OCI-LY7 (cell line): ENCODE results near the gene SLC25A6. TPM values are rescaled to one million over a fixed set of nuclear protein-coding genes. Genes with fewer than 3 reads are reported as not detected.
A peak's percentile ranks its signal among the peaks of the same experiment; 100 is the strongest.

Source experiments
- BruUV-seq: library from RNA; stranded (reverse); fragments of 400-500 nt; replicated peaks from 2 replicates; lab custom pipeline; 2021; lab: Mats Ljungman, UMichigan
- CTCF ChIA-PET: fragments of 300-600 bp; sonication (Branson Sonifier 250); formaldehyde crosslinking; loops from one replicate; lab custom pipeline; 2022; ENCODE audit warnings: antibody characterized with exemption; ENCODE audit not compliant: unreplicated experiment; lab: Charles Lee
- POLR2A ChIA-PET: fragments of 300-600 bp; sonication (Branson Sonifier 250); formaldehyde crosslinking; loops from one replicate; lab custom pipeline; 2022; ENCODE audit warnings: antibody characterized with exemption; lab: Charles Lee
- DNase-seq: peaks from one replicate; pipeline ENCODE4 v3.0.0-alpha.2; 2015; ENCODE audit warnings: low spot score
- H2AFZ ChIP-seq: fragments of 200-600 bp; sonication (generic), shearing (Covaris generic); 2 replicates; pipeline ENCODE4 v1.6.1; 2014; ENCODE audit warnings: mild to moderate bottlenecking, antibody characterized with exemption, low read length, moderate library complexity
- H3K27ac ChIP-seq: fragments of 200-600 bp; sonication (generic); 2 replicates; pipeline ENCODE4 v1.5.1; 2014; ENCODE audit warnings: mixed run types, low read depth, mild to moderate bottlenecking, moderate library complexity, low read length, inconsistent platforms; ENCODE audit not compliant: poor library complexity, severe bottlenecking
- H3K36me3 ChIP-seq: fragments of 200-600 bp; sonication (generic); 2 replicates; pipeline ENCODE4 v1.6.1; 2014; ENCODE audit warnings: mild to moderate bottlenecking, antibody characterized with exemption, low read length, moderate library complexity, mixed read lengths; ENCODE audit not compliant: insufficient read depth
- H3K4me1 ChIP-seq: fragments of 200-600 bp; sonication (generic); 2 replicates; pipeline ENCODE4 v1.5.1; 2014; ENCODE audit warnings: mild to moderate bottlenecking, low read length; ENCODE audit not compliant: insufficient read depth, poor library complexity, severe bottlenecking
- H3K4me2 ChIP-seq: fragments of 200-600 bp; sonication (generic); 2 replicates; pipeline ENCODE4 v1.6.1; 2014; ENCODE audit warnings: mild to moderate bottlenecking, low read length
- H3K4me3 ChIP-seq: fragments of 200-600 bp; sonication (generic); 2 replicates; pipeline ENCODE4 v1.5.1; 2014; ENCODE audit warnings: mild to moderate bottlenecking, low read depth, low read length; ENCODE audit not compliant: poor library complexity, severe bottlenecking
- H3K79me2 ChIP-seq: fragments of 200-600 bp; sonication (generic); 2 replicates; pipeline ENCODE4 v1.6.1; 2016; ENCODE audit warnings: low read depth, mild to moderate bottlenecking, low read length, moderate library complexity, mixed read lengths; ENCODE audit not compliant: insufficient read depth
- H3K9me2 ChIP-seq: fragments of 200-600 bp; sonication (generic); 2 replicates; pipeline ENCODE4 v1.6.1; 2016; ENCODE audit warnings: mild to moderate bottlenecking, low read length, mixed read lengths; ENCODE audit not compliant: insufficient read depth
- H3K9me3 ChIP-seq: fragments of 200-600 bp; sonication (generic); 2 replicates; pipeline ENCODE4 v1.6.1; 2014; ENCODE audit warnings: mild to moderate bottlenecking, mixed run types, low read length, mixed read lengths
- H4K20me1 ChIP-seq: fragments of 200-600 bp; sonication (generic); 2 replicates; pipeline ENCODE4 v1.6.1; 2014; ENCODE audit warnings: mild to moderate bottlenecking, antibody characterized with exemption, low read length, moderate library complexity, mixed read lengths; ENCODE audit not compliant: insufficient read depth
- EZH2phosphoT487 ChIP-seq: fragments of 200-600 bp; sonication (generic); IDR thresholded peaks from 2 replicates; pipeline ENCODE4 v1.6.1; 2018; ENCODE audit warnings: low read depth, borderline replicate concordance, mild to moderate bottlenecking, mixed run types, antibody characterized with exemption, low read length, moderate library complexity, mixed read lengths
- intact Hi-C: fragments of 100-400 bp; cut with micrococcal nuclease; formaldehyde crosslinking; loops from one replicate; pipeline ENCODE4 v1.10.0; 2022; ENCODE audit not compliant: unreplicated experiment
- total RNA-seq, 2 experiments: library from RNA; depleted of rRNA in 1 of 2; stranded (reverse); fragments of >200 nt in 1 of 2; shearing (Covaris generic) in 1 of 2; gene quantifications; 2 replicates each; pipeline ENCODE4 v1.2.3, GENCODE V29; 2014 to 2022
- TF ChIP-seq, protein P1 (sequence below): fragments of 200-600 bp; sonication (generic); conservative IDR thresholded peaks from 2 replicates; pipeline ENCODE4 v1.5.1; 2014; ENCODE audit warnings: mild to moderate bottlenecking, antibody characterized with exemption, low read length, moderate library complexity, mixed read lengths

Gene SLC25A6
- total RNA-seq, 2 experiments from 2014 or later: 196 to 444 TPM

- Histone ChIP-seq H3K4me1 (peaks cover under 1% of the 10 kb centered on the region), H3K9me3 (no peaks in the 10 kb centered on the region), H3K27ac (no peak overlapping the region), H3K36me3 (peaks cover 81% of the 10 kb centered on the region), H4K20me1 (peaks cover 13% of the 10 kb centered on the region), H3K79me2 (peaks cover 25% of the 10 kb centered on the region), H3K4me3 (no peak overlapping the region), H3K4me2 (no peak overlapping the region), H2AFZ (no peak overlapping the region), H3K9me2 (no peaks in the 10 kb centered on the region)
- TF ChIP-seq, protein P1, sequence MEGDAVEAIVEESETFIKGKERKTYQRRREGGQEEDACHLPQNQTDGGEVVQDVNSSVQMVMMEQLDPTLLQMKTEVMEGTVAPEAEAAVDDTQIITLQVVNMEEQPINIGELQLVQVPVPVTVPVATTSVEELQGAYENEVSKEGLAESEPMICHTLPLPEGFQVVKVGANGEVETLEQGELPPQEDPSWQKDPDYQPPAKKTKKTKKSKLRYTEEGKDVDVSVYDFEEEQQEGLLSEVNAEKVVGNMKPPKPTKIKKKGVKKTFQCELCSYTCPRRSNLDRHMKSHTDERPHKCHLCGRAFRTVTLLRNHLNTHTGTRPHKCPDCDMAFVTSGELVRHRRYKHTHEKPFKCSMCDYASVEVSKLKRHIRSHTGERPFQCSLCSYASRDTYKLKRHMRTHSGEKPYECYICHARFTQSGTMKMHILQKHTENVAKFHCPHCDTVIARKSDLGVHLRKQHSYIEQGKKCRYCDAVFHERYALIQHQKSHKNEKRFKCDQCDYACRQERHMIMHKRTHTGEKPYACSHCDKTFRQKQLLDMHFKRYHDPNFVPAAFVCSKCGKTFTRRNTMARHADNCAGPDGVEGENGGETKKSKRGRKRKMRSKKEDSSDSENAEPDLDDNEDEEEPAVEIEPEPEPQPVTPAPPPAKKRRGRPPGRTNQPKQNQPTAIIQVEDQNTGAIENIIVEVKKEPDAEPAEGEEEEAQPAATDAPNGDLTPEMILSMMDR: no peak
- TF ChIP-seq EZH2phosphoT487: no peak
- BruUV-seq: no TSS peak
- intact Hi-C loops: no loop called here
- DNase-seq: no peak
- CTCF ChIA-PET: no interaction called here
- POLR2A ChIA-PET: no interaction called here
Measured at GRCh38 chrX:1384658-1385252, 7.2 kb downstream of the SLC25A6 start.

- BruUV-seq: no TSS peak
- H3K9me3 ChIP-seq: no peaks in the 10 kb centered on the region
- TF ChIP-seq EZH2phosphoT487: no peak
- TF ChIP-seq, protein P1: no peak
- no peaks in the 10 kb centered on the region for H3K4me1 ChIP-seq
- no peak for DNase-seq
- H2AFZ ChIP-seq: no peak overlapping the region
- intact Hi-C loops: no loop called here
- no peaks in the 10 kb centered on the region for H4K20me1 ChIP-seq
- peaks cover 40% of the 10 kb centered on the region for H3K36me3 ChIP-seq
- ChIA-PET CTCF (no interaction called here), POLR2A (no interaction called here)
- H3K79me2 ChIP-seq: no peaks in the 10 kb centered on the region
- H3K27ac ChIP-seq: peak overlapping the region; percentile 3
- no peaks in the 10 kb centered on the region for H3K9me2 ChIP-seq
- H3K4me3 ChIP-seq: no peak overlapping the region
- H3K4me2 ChIP-seq: no peak overlapping the region
Measured at GRCh38 chrX:1380672-1381233, 11.2 kb downstream of the SLC25A6 start.

- Histone ChIP-seq H3K27ac (no peak overlapping the region), H3K4me3 (no peak overlapping the region), H3K4me1 (no peaks in the 10 kb centered on the region), H3K79me2 (no peaks in the 10 kb centered on the region), H2AFZ (no peak overlapping the region), H3K36me3 (peaks cover 18% of the 10 kb centered on the region), H3K9me2 (no peaks in the 10 kb centered on the region), H3K9me3 (no peaks in the 10 kb centered on the region), H3K4me2 (no peak overlapping the region), H4K20me1 (no peaks in the 10 kb centered on the region)
- TF ChIP-seq EZH2phosphoT487: no peak
- TF ChIP-seq, protein P1: no peak
- no TSS peak for BruUV-seq
- intact Hi-C loops: no loop called here
- no peak for DNase-seq
- ChIA-PET CTCF (no interaction called here), POLR2A (no interaction called here)
Measured at GRCh38 chrX:1378306-1378759, 13.6 kb downstream of the SLC25A6 start.
